OCI-LY3 (cell line): ENCODE results near the gene HIVEP2.

Source experiments
- CTCF ChIP-seq: fragments of 200-600, 300-600 bp; sonication (generic); IDR thresholded peaks from 2 replicates; pipeline ENCODE4 v1.5.1; 2014; ENCODE audit warnings: antibody characterized with exemption, low read length, low read depth
- EZH2phosphoT487 ChIP-seq: fragments of 200-600 bp; shearing (Covaris generic); IDR thresholded peaks from 2 replicates; pipeline ENCODE4 v1.6.1; 2018; ENCODE audit warnings: antibody characterized with exemption, mixed run types, low read depth

GRCh38 chr6:142891454-142891853 lies 53.5 kb downstream of the HIVEP2 start:
- TF ChIP-seq CTCF = no peak
- no peak for TF ChIP-seq EZH2phosphoT487
